H9 (cell line): ENCODE data around the gene DNAAF9. TPM values are rescaled to one million over a fixed set of nuclear protein-coding genes. Genes with fewer than 3 reads are reported as not detected.

Experiments
- DNase-seq: peaks from one replicate; pipeline ENCODE4 v3.0.0-alpha.2; 2017
- H2AFZ ChIP-seq: one replicate; pipeline ENCODE4 v1.6.1; 2013; ENCODE audit warnings: mild to moderate bottlenecking, low read length, control low read depth, moderate library complexity
- H2AK5ac ChIP-seq: 2 replicates; pipeline ENCODE4 v1.6.1; 2013; ENCODE audit warnings: low read length, control low read depth, mixed read lengths; ENCODE audit not compliant: insufficient read length
- H2BK120ac ChIP-seq: one replicate; pipeline ENCODE4 v1.6.1; 2013; ENCODE audit warnings: low read depth, mild to moderate bottlenecking, low read length, control low read depth, inconsistent platforms; ENCODE audit not compliant: poor library complexity, severe bottlenecking
- H2BK12ac ChIP-seq: 2 replicates; pipeline ENCODE4 v1.6.1; 2013; ENCODE audit warnings: low read length, control low read depth, mixed read lengths, low read depth; ENCODE audit not compliant: insufficient read length
- H2BK15ac ChIP-seq: 2 replicates; pipeline ENCODE4 v1.6.1; 2013; ENCODE audit warnings: low read depth, low read length, control low read depth
- H2BK20ac ChIP-seq: one replicate; pipeline ENCODE4 v1.6.1; 2013; ENCODE audit warnings: low read depth, mild to moderate bottlenecking, low read length, control low read depth, inconsistent platforms; ENCODE audit not compliant: poor library complexity, severe bottlenecking
- H2BK5ac ChIP-seq: 2 replicates; pipeline ENCODE4 v1.6.1; 2013; ENCODE audit warnings: low read length, control low read depth, mixed read lengths; ENCODE audit not compliant: insufficient read length
- H3K14ac ChIP-seq: 2 replicates; pipeline ENCODE4 v1.6.1; 2013; ENCODE audit warnings: low read length, control low read depth; ENCODE audit not compliant: insufficient read depth
- H3K18ac ChIP-seq: 2 replicates; pipeline ENCODE4 v1.6.1; 2013; ENCODE audit warnings: low read depth, mild to moderate bottlenecking, mixed read lengths, low read length, control low read depth; ENCODE audit not compliant: insufficient read length
- H3K23ac ChIP-seq: 2 replicates; pipeline ENCODE4 v1.6.1; 2013; ENCODE audit warnings: low read length, control low read depth, mixed read lengths, low read depth; ENCODE audit not compliant: insufficient read length
- H3K23me2 ChIP-seq: 2 replicates; pipeline ENCODE4 v1.6.1; 2013; ENCODE audit warnings: low read depth, mild to moderate bottlenecking, mixed read lengths, low read length, control low read depth; ENCODE audit not compliant: insufficient read length, poor library complexity, severe bottlenecking
- H3K27ac ChIP-seq: 2 replicates; pipeline ENCODE4 v1.5.1; 2013; ENCODE audit warnings: low read length, control low read depth, mixed read lengths, low read depth; ENCODE audit not compliant: insufficient read length
- H3K27me3 ChIP-seq: 2 replicates; pipeline ENCODE4 v1.6.1; 2013; ENCODE audit warnings: low read length, control low read depth, inconsistent platforms; ENCODE audit not compliant: insufficient read depth
- H3K4ac ChIP-seq: 2 replicates; pipeline ENCODE4 v1.6.1; 2013; ENCODE audit warnings: low read depth, mild to moderate bottlenecking, control low read depth, inconsistent platforms, low read length, moderate library complexity
- H3K4me1 ChIP-seq: 2 replicates; pipeline ENCODE4 v1.6.1; 2013; ENCODE audit warnings: low read length, control low read depth, inconsistent platforms; ENCODE audit not compliant: insufficient read depth
- H3K4me2 ChIP-seq: 2 replicates; pipeline ENCODE4 v1.6.1; 2013; ENCODE audit warnings: low read length, control low read depth, mixed read lengths; ENCODE audit not compliant: insufficient read length, insufficient read depth
- H3K56ac ChIP-seq: 2 replicates; pipeline ENCODE4 v1.6.1; 2013; ENCODE audit warnings: low read depth, mild to moderate bottlenecking, mixed read lengths, low read length, control low read depth; ENCODE audit not compliant: insufficient read length
- H3K79me1 ChIP-seq: 2 replicates; pipeline ENCODE4 v1.6.1; 2013; ENCODE audit warnings: low read depth, mild to moderate bottlenecking, moderate library complexity, low read length, control low read depth, inconsistent platforms; ENCODE audit not compliant: insufficient read depth, poor library complexity, severe bottlenecking
- H3K79me2 ChIP-seq: 2 replicates; pipeline ENCODE4 v1.6.1; 2013; ENCODE audit warnings: low read length, control low read depth, inconsistent platforms; ENCODE audit not compliant: insufficient read depth
- H3K9ac ChIP-seq: 2 replicates; pipeline ENCODE4 v1.6.1; 2013; ENCODE audit warnings: low read length, control low read depth, mixed read lengths; ENCODE audit not compliant: insufficient read length; ENCODE audit errors: extremely low read depth
- H3K9me3 ChIP-seq: one replicate; pipeline ENCODE4 v1.6.1; 2013; ENCODE audit warnings: low read depth, low read length, inconsistent platforms; ENCODE audit not compliant: control insufficient read depth
- H3T11ph ChIP-seq: one replicate; pipeline ENCODE4 v1.6.1; 2013; ENCODE audit warnings: mild to moderate bottlenecking, low read length, control low read depth, inconsistent platforms
- H4K20me1 ChIP-seq: one replicate; pipeline ENCODE4 v1.6.1; 2013; ENCODE audit not compliant: control insufficient read depth, insufficient read length, insufficient read depth
- H4K5ac ChIP-seq: 2 replicates; pipeline ENCODE4 v1.6.1; 2013; ENCODE audit warnings: low read depth, mild to moderate bottlenecking, mixed read lengths, low read length, control low read depth; ENCODE audit not compliant: insufficient read length
- H4K8ac ChIP-seq: replicated peaks from 2 replicates; pipeline ENCODE4 v1.6.1; 2013; ENCODE audit warnings: low read length, control low read depth, mixed read lengths, low read depth; ENCODE audit not compliant: insufficient read length
- H4K91ac ChIP-seq: 2 replicates; pipeline ENCODE4 v1.6.1; 2013; ENCODE audit warnings: low read depth, mild to moderate bottlenecking, moderate library complexity, mixed read lengths, low read length, control low read depth; ENCODE audit not compliant: insufficient read length
- H3K27ac Mint-ChIP-seq, 3 experiments: 2 replicates in 2 of 3; 3 replicates in 1 of 3; pipeline ENCODE4 v1.8.0; 2020 to 2021; ENCODE audit warnings: mixed read lengths in 3 of 3, mild to moderate bottlenecking in 1 of 3, moderate library complexity in 1 of 3
- H3K27me3 Mint-ChIP-seq: 2 replicates; pipeline ENCODE4 v1.8.0; 2021; ENCODE audit warnings: low read depth, mild to moderate bottlenecking, moderate library complexity, mixed read lengths
- H3K36me3 Mint-ChIP-seq, 3 experiments: 2 replicates in 2 of 3; 3 replicates in 1 of 3; pipeline ENCODE4 v1.8.0; 2020 to 2021; ENCODE audit warnings: low read depth in 3 of 3, mixed read lengths in 3 of 3; ENCODE audit not compliant: insufficient read depth in 1 of 3
- H3K4me1 Mint-ChIP-seq, 2 experiments: 2 replicates each; pipeline ENCODE4 v1.8.0; 2020; ENCODE audit warnings: mixed read lengths in 2 of 2
- H3K4me3 Mint-ChIP-seq, 2 experiments: 2 replicates in 1 of 2; 3 replicates in 1 of 2; pipeline ENCODE4 v1.8.0; 2020 to 2021; ENCODE audit warnings: mild to moderate bottlenecking in 2 of 2, mixed read lengths in 2 of 2, moderate library complexity in 1 of 2
- H3K9me3 Mint-ChIP-seq, 2 experiments: 2 replicates in 1 of 2; 3 replicates in 1 of 2; pipeline ENCODE4 v1.8.0; 2020; ENCODE audit warnings: mild to moderate bottlenecking in 2 of 2, mixed read lengths in 2 of 2, moderate library complexity in 1 of 2
- CTCF ChIP-seq: fragments of 200-600 bp; sonication (generic); conservative IDR thresholded peaks from 3 replicates; pipeline ENCODE4 v1.8.0; 2021; ENCODE audit warnings: antibody characterized with exemption, mild to moderate bottlenecking
- WGBS: extraction: QIAGEN DNeasy Blood & Tissue Kit; methylation state at CpG from one replicate; pipeline ENCODE4 v1.1.7; 2013; ENCODE audit warnings: missing lambda C conversion rate, low lambda C conversion rate, mixed read lengths; ENCODE audit not compliant: insufficient read length; ENCODE audit errors: extremely low coverage; 5-methylcytosine and 5-hydroxymethylcytosine counted together
- total RNA-seq: library from RNA; stranded (reverse); gene quantifications from 2 replicates; pipeline ENCODE4 v1.2.1, GENCODE V29; 2021

DNAAF9 gene
- total RNA-seq, 1 experiment from 2014 or later = 5.5 TPM

DNA sequence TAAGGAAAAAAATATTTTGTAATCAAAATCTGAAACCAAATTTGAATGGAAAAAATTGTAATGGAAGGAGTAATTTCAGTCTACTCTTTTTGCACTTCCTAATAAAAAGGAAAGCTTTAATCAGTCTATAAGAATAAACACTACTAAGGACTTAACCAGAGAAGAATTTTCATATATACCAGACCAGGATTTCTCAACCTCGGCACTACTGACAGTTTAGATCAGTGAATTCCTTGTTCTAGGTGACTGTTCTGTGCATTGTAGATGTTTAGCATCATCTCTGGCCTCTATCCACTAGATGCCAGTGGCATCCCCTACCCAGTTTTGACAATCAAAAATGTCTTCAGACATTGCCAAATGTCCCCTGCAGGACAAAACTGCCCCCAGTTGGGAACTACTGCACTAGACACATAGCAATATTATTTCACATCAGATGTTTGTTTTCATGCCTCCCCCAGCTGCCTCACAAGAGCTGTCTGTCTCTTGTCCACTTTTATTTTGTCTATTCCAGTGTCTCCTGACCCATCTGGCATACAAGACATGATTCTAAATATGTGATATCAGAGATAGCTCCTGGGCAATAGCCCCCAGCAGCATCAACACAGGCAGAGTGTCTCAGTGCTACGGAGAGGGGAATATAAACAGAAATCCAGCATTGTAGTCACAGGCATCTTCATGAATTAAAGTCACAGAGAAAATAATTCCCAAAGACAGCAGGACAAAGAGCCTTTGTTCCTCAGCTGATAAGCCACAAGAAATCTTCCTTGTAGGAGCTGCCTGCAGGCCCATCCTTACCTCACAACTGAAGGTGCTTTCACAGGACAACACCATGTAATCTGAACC lies 27.0 kb downstream of the DNAAF9 start:
- Mint-ChIP-seq H3K27ac (no peak overlapping the region; a peak in 2 of 7 replicates), H3K36me3 (peaks cover 0 to 22% (median 9%) of the 10 kb centered on the region in 3 experiments; a peak in 6 of 7 replicates), H3K27me3 (no peaks in the 10 kb centered on the region), H3K9me3 (no peaks in the 10 kb centered on the region), H3K4me1 (peaks cover 16 to 17% of the 10 kb centered on the region in 2 experiments), H3K4me3 (no peak overlapping the region)
- no peak overlapping the region for H3K23ac ChIP-seq
- H2BK12ac ChIP-seq = no peak overlapping the region
- H3K9me3 ChIP-seq = no peaks in the 10 kb centered on the region
- no peak overlapping the region for H2BK120ac ChIP-seq
- H4K91ac ChIP-seq = no peak overlapping the region
- H3T11ph ChIP-seq = no peak overlapping the region
- 0 out of 2 replicates have a peak, but pooled peaks cover 1% of the 10 kb centered on the region for H3K79me2 ChIP-seq
- H3K4me1 ChIP-seq = peaks cover 6% of the 10 kb centered on the region; the same call in 1 of the 2 replicates
- no peak overlapping the region for H2AFZ ChIP-seq
- H3K27me3 ChIP-seq = no peaks in the 10 kb centered on the region
- H3K23me2 ChIP-seq = no peaks in the 10 kb centered on the region
- WGBS = no CpG with 5 or more reads among the region's 2 CpGs
- no peak overlapping the region for H2BK5ac ChIP-seq
- H3K56ac ChIP-seq = no peak overlapping the region
- no peaks in the 10 kb centered on the region for H3K79me1 ChIP-seq
- H2BK15ac ChIP-seq = no peak overlapping the region
- no peak overlapping the region for H4K5ac ChIP-seq
- H4K8ac ChIP-seq = no peak overlapping the region
- no peak overlapping the region for H3K18ac ChIP-seq
- no peaks in the 10 kb centered on the region for H4K20me1 ChIP-seq
- H2AK5ac ChIP-seq = no peak overlapping the region
- no peak overlapping the region for H2BK20ac ChIP-seq
- H3K14ac ChIP-seq = no peak overlapping the region
- H3K4ac ChIP-seq = no peak overlapping the region
- H3K9ac ChIP-seq = no peak overlapping the region
- DNase-seq = no peak
- no peak overlapping the region for H3K4me2 ChIP-seq
- no peak overlapping the region for H3K27ac ChIP-seq
- TF ChIP-seq CTCF = no peak
